ENCODE results near the gene IRF7.

DNA sequence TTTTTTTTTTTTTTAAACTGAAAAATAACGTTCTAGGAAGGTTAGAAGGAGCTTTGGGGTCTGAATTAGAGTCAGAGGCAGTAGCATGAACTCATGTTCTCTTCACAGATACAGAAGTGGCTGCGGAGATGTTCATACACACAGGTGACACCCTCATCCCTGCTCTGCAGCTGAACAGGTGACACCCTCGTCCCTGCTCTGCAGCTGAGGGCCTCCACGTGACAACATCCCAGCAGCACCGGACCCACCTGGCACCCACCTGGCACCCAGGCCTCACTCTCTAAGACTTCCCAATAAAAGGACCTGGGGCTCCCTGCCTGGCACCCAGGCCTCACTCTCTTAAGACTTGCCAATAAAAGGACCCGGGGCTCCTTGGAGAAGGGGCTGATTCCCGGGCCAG, 41.1 kb upstream of the IRF7 start:
- no peak for TF ChIP-seq POLR2A (IDR thresholded peaks at IDR 0.05; ENCODE audit: low read depth)
- TF ChIP-seq, protein P1, sequence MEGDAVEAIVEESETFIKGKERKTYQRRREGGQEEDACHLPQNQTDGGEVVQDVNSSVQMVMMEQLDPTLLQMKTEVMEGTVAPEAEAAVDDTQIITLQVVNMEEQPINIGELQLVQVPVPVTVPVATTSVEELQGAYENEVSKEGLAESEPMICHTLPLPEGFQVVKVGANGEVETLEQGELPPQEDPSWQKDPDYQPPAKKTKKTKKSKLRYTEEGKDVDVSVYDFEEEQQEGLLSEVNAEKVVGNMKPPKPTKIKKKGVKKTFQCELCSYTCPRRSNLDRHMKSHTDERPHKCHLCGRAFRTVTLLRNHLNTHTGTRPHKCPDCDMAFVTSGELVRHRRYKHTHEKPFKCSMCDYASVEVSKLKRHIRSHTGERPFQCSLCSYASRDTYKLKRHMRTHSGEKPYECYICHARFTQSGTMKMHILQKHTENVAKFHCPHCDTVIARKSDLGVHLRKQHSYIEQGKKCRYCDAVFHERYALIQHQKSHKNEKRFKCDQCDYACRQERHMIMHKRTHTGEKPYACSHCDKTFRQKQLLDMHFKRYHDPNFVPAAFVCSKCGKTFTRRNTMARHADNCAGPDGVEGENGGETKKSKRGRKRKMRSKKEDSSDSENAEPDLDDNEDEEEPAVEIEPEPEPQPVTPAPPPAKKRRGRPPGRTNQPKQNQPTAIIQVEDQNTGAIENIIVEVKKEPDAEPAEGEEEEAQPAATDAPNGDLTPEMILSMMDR (IDR thresholded peaks at IDR 0.05): no peak

Data from esophagus muscularis mucosa (tissue), 3 donors.